ENCODE results near the gene LHX3.

The LHX3 gene

GRCh38 chr9:136225748-136226679, 21.1 kb upstream of the LHX3 start:
- DNase-seq = peak; percentile 44

GRCh38 chr9:136225366-136225747, 20.4 kb upstream of the LHX3 start:
- no peak for DNase-seq

- DNase-seq = no peak
Measured at GRCh38 chr9:136223871-136224640, 19.1 kb upstream of the LHX3 start.

GRCh38 chr9:136222906-136223285, 18.0 kb upstream of the LHX3 start:
- no peak for DNase-seq

- DNase-seq = no peak
Measured at GRCh38 chr9:136222166-136222905, 17.4 kb upstream of the LHX3 start.

DNA sequence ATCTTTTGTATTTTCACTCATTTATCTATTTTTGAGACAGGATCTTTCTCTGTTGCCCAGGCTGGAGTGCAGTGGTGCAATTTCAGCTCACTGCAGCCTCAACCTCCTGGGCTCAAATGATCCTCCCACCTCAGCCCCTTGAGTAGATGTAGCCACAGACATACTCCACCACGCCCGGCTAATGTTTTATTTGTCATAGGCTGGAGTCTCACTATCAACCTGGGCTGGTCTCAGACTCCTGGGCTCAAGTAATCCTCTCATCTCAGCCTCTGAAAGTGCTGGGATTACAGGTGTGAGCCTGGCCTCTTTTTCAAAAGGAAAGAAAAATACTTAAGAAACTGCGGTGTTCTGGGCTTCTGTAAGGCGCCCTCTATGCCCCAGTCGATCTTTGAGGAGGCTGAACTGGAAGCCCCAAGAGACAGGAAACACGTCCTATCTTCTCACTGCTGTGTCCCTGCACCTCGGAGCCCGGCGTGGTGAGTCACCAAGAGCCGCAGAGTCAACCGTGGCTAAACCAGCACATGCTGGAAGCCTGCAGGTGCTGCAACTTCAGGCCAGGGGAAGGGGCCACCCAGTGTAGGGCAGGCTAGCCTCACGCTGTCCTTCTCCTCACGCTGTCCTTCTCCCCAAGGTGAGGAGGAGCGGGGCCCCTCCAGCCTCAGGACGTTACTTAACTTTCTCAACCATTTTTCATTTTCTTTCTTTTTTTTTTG, 15.2 kb upstream of the LHX3 start:
- DNase-seq = peak; percentile 79

GRCh38 chr9:136219276-136219675, 14.3 kb upstream of the LHX3 start:
- peak; percentile 44 for DNase-seq

- DNase-seq = no peak
Measured at GRCh38 chr9:136218673-136219072, 13.7 kb upstream of the LHX3 start.

- no peak for DNase-seq
Measured at GRCh38 chr9:136218271-136218670, 13.3 kb upstream of the LHX3 start.

- no peak for DNase-seq
Measured at GRCh38 chr9:136216541-136217244, 11.8 kb upstream of the LHX3 start.

DNA sequence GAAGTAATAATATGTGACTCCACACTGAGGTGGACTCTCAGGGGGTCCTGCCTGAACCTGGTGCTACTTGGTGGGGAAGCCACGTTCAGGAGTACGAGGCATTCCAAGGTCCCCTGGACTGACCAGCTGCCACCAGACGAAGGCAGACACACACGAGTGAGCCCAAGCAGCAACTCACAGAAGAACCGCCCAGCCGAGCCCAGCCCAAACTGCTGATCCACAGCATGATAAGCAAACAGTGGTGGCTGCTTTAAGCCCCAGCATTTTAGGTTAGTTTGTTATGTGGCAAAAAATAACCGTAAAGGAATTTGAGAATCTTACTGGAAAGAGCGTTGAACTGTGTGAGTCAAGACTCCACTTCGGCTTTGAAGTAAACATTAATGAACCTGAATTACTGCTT, 8.8 kb upstream of the LHX3 start:
- DNase-seq = no peak

DNA sequence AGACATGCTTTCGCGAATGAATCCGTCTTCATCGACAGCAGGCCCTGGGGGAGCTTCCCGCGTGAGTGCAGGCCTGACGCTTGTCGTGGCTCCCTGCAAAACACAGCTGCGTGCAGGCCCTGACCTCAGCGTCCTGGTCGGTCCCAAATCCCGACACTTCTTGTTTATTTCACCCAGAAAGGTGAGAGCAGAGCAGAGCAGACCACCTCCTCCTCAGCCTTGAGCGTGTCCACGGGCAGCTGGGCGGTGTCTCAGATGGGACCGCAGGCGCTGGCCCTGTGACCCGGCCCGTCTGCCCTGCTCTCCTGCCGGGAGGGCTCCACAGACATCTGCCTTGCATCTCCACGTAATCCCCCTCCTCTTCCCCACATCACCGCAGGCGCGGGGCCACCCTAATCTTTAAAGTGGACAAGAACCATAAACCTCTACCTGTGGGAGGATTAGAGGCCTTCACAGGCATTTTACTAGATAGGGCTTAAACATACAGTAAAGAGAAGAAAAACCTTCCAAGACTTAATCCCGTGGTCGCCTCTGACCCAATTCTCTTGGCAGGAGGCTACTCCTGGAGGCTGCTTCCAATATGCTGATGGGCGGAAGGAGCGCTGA, 7.5 kb upstream of the LHX3 start:
- DNase-seq = no peak

DNA sequence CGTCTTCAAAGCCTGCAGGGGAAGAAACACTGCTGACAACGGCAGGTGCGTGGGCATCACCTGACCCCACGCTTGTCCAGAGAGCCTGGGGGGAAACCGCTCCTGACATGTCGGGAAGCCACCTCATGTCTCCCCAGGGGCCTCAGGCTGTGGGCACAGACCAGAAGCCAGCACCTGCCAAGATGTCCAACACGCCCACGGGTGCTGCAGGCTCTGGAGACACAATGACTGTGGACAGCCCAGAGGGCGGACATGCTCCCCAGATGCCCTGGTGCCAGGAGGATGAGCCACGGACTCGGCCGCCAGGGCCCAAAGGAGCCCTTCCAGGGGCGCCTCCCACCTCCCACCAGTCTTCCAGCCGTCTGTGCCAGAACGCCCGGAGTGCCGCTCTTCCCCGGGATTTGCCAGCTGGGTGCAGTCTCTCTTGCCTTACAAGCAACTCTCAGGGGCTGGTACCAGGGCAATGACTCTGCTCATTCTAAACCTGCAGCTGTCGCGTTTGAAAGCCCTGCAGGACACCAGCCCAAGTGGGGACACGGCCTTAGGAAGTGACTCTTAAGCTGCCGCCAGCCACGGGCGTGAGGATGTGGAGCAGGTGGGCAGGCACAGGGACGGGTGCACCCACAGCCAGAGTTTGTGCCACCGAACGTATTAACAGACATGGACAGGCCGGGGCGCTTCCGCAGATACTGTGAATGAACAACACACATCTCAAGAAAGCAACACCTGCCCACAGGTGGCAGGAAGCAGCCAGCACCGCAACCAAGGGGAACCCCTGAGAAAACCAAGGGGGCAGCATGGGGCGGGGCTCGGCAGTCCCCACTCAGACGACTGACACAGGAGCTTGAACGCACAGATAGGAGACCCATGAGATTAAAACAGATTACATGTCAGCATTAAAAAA, 6.8 kb upstream of the LHX3 start:
- DNase-seq = no peak

GRCh38 chr9:136211006-136211405, 6.1 kb upstream of the LHX3 start:
- no peak for DNase-seq

DNA sequence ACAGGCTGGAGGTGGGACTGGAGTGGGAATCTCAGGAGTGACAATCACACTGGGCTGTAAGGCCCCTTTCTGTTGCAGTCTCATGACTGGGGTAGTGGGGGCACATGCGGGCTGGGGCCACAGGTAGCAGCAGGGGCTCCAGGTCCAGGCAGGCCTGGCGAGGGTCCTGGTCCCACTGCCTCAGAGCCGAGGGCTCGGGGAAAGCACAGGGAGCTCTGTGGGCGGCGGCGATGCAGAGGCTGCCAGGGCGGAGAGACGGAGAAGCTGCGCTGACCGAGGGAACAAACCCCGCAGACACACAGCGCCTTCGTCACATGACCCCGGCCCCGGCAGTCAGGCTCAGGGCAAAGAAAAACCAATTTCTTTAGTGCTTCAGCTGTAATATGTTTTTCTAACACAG, 5.3 kb upstream of the LHX3 start:
- DNase-seq = no peak

GRCh38 chr9:136209786-136210185, 4.9 kb upstream of the LHX3 start:
- no peak for DNase-seq

GRCh38 chr9:136209232-136209631, 4.3 kb upstream of the LHX3 start:
- DNase-seq = no peak

- DNase-seq = no peak
Measured at GRCh38 chr9:136208675-136209074, 3.7 kb upstream of the LHX3 start.

DNA sequence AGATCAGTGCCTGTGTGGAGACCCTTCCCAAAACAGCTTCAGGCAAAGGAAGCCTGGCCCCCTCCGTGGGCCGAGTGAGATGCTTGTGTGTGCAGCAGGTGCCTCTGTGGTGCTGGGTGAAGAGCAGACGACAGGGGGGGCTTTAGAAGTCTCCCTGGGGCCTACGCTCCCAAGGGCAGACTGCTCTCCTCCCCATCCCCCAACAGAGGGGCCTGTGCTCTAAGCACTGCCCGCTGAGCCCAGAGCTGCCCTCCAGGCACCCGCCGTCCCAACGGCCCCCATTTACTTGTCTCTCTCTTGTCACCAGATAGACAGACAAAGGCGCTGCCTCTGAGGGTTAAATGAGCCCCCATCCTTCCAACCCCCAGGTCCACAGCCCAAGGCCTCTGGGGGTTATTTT, 2.7 kb upstream of the LHX3 start:
- DNase-seq = no peak

- no peak for DNase-seq
Measured at GRCh38 chr9:136206602-136207275, 1.8 kb upstream of the LHX3 start.
